Skin of body (tissue), 2 donors: ENCODE results near the gene CTNNA2. TPM values are rescaled to one million over a fixed set of nuclear protein-coding genes. Genes with fewer than 3 reads are reported as not detected.
"Not testable (repeated sequence)": the region's sequence is repeated elsewhere in the genome, so short reads cannot be mapped to it uniquely, and the experiment has no call there.

ENCODE experiments used
- DNase-seq: peaks from one replicate; lab custom pipeline; 2025; lab: John Stamatoyannopoulos, UW
- total RNA-seq: library from RNA; depleted of rRNA; stranded (reverse); fragments of >200 nt; gene quantifications from one replicate; pipeline ENCODE4 v1.2.3, GENCODE V29; 2014

The CTNNA2 gene
- total RNA-seq, 1 donor from 2014 or later: 0.49 TPM

DNA sequence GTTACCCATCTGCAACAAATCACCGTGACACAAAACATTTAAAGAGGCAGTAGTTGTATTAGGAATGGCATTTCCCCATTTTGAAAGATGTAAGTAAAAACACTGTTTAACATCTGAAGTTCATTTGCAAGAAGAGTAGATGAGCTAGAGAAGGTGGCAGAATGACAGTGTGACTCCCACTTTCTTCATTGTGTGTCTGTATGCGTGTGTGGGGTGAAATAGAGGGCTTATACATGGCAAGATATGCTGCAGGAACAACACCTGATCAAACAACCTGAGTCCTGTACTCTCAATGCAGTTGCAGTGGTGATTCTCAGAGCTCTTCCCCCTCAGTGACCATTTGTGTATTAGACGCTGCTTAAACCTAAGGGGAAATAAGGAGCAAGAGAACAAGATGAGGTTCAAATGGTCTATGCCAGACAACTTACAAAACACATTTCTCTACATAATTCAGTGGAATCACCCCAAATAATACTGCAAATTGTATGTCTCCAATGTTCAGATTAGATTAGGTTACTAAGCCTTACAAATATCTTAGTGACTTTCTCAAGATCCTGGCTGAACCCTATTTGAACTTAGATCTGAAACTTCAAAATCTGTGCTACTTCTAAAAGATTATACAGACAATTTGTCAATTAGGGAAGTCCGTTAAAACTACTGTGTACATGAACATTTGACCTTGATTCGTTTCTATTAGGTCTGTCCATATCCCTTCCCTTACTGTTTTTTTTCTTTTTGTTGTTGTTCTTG is 561.6 kb downstream of the CTNNA2 start:
- DNase-seq: no peak

DNA sequence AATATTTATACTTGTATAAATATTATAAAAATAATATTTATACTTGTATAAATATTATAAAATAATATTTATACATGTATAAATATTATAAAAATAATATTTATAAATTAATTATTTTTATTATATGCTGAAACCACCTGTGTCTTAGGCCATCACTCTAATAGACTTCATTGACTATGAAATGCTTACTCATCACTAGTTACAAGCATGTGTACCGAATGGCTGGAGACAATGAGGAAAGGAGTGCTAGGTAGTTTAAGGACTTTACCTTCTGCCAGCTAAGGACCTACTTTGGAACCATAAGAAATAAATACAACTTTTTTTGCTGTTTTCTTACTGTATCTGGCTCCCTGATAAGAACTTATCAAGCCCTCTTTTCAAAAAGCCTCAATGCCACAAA is 562.9 kb downstream of the CTNNA2 start:
- DNase-seq: no peak

DNA sequence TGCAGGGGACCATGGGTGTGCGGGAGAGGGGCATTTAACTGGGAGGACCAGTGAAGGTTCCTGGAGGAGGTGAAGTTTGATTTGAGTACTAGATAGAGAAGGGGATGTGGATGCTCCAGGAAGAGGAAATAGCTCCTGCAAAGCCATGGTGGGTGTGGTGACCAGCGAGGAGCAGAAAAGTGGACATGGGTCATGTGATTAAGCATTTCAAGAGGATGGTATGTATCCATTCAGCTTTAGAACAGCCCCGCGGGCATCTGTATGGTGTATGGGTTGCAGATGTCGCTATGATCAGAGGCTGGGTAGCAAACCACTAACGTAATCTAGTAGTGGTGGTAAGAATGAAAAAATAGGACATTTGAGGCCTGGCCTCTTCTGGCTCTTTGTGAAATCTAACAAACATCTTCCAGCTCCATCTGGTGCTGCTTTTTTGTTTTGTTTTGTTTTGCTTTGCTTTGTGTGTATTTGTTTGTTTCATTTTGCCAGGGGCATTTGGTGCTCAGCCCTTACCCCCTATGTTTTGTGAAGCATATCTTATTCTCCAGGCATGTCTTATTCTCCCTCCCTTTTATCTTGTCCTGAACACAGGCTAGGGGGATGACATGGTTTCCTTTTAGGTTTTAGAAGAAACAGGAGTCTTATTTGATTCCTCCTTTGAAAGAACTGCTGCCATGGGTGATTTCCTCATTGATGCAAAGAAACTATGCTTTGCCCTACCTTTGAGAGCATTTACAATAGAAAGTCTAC is 565.6 kb downstream of the CTNNA2 start:
- no peak for DNase-seq

DNA sequence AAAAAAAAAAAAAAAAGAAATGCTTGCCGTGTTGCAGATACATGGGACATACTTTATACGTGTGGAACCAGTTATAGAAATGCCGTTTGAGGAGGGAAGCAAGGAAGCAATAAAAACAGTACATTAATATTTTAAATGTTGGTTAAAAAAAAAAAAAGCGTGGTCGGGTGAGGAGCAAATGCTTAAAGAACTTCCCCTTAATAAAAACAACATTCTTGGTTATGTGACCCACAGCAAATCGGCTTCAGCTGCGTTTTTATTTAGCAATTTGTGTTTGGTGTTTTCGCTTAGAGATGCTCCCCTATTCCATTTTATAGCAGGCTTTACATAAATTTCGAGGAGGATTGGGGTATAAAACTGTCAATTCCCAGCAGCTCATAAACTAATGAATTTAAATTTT is 568.1 kb downstream of the CTNNA2 start:
- no peak for DNase-seq

DNA sequence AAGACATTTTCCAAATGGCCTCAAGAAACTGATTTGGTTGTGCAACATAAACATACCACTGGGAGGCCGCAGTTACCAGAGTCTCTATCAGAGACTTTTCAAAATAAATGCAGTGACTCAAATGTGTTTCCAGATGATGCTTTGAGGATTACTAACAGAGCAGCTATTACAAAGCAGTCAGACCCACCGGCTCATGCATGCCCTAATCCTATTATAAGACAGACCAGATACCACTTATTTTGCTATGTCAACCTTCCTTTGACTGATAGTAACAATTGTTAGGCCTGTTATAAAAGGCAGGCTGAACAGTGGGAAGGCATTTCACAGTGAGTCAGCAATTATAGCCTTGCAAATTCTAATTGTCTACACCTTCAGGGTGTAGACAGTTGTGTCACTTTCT is 574.0 kb downstream of the CTNNA2 start:
- no peak for DNase-seq

DNA sequence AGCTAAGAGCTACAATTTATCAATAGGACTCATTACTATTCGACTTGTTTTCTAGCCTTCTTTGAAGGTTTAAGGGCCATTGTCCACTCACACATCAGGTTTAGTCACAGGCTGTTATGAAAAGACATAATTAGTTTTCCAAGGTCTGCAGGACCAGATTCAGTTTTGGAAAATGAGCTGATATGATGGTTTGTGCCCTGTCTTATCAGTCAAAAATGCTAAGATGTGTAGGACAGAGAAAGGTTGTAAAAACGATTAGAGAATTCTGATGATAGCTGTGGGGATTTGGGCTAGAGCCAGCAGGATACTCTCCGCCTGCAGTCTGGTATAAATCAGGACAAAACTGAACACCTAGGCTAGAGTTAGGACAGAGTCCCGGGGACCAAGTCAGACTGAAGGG is 578.4 kb downstream of the CTNNA2 start:
- DNase-seq: no peak

DNA sequence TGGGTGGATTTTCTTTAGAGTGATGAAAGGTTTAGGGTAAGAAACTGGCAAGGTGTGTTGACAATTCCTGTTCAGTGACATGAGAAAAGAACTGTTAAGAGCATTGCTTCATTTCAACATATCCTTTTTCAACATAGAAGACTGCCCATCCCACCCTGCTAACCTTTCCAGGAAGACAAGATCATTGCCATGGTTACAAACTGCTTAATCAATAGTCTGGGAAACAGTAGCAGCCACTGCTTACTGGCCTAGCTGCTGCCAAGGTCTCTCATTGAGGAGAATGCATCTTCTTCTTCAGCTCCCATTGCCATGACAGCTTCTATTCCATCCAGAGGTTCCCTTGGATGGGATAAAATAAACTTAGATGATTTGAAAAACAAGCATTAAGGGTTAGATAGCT is 579.6 kb downstream of the CTNNA2 start:
- DNase-seq: no peak

DNA sequence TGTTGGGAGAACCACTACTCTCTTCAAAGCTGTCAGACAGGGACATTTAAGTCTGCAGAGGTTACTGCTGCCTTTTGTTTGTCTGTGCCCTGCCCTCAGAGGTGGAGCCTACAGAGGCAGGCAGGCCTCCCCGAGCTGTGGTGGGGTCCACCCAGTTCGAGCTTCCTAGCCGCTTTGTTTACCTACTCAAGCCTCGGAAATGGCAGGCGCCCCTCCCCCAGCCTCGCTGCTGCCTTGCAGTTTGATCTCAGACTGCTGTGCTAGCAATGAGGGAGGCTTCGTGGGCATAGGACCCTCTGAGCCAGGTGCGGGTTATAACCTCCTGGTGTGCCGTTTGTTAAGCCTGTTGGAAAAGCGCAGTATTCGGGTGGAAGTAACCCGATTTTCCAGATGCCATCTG is 585.7 kb downstream of the CTNNA2 start:
- not testable (repeated sequence) for DNase-seq

DNA sequence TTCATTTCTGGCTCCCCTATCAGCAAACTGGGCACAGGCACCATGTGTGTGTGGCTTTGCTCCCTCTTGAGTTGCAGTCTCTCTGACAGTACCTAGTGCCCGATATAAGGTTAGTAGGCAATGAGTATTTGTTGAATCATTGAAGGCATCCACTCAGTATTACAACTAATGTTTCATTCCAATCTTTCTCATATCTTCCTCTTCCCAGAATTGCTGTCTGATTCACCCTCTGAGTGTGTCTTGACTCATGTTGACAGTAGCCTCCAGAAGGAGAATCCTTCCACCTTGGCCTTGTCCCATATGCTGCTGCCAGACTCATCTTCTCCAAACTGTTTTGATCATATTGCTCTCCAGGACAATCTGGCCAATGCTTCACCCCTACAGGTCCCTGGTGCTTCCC is 589.2 kb downstream of the CTNNA2 start:
- DNase-seq: no peak

DNA sequence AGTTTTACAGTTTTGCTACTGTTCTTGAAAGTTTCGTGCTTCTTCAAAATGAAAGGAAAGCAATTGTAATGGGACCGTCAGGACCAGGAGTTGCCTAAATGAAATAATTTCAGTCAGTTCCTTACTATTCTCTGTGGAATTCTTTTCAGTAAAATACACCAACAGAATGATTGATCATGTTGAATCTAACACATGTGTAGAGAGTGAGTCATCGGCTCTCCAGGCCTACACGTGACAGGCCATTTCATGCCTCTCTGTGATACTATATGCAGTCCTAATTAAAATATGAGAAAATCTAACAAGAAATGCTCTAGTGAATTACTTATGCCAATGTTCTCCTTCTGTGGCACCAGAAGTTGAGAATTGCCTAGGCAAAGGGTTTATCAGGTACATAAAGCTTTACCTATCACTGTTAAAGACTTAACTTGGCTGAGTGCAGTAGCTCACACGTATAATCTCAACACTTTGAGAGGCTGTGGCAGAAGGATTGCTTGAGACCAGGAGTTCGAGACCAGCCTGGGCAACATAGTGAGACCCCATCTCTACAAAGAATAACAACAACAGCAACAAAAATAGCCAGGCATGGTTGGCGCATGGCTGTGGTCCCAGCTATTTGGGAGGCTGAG is 592.3 kb downstream of the CTNNA2 start:
- DNase-seq: no peak

DNA sequence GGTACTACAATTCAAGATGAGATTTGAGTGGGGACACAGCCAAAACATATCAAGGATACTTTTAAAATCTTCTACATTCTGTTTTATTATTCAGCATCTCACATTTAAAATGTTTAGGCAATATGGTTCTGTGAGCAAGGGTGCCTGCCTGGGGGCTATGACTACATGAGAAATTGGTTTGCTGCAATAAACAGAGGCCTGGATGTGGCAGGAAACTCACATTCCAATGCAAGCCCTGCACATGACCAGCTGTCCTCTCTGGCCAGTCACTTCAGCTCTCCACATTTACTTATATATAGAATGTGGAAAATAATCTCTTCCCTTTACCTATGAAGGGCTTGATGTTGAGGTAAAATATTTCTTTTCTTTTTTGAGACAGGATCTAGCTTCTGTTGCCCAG is 598.3 kb downstream of the CTNNA2 start:
- DNase-seq: no peak

DNA sequence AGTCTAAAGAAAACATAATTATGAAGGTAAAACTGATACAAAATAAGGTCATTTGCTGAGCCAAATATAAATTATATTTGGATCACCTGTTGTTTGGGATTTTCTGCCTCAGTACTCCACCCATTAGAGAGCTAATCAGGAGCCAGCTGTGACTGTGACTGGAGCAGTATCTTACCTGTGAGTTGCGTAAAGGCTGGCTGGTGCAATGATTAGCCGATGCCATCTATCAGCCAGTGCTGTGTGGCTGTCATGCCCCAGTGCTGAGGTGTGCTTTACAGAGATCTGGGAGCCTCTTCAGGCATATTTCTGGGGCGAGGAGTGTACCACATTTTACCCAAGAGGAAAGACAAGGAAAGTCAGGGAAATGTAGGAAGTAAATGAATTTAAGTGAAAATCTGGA is 599.9 kb downstream of the CTNNA2 start:
- no peak for DNase-seq

DNA sequence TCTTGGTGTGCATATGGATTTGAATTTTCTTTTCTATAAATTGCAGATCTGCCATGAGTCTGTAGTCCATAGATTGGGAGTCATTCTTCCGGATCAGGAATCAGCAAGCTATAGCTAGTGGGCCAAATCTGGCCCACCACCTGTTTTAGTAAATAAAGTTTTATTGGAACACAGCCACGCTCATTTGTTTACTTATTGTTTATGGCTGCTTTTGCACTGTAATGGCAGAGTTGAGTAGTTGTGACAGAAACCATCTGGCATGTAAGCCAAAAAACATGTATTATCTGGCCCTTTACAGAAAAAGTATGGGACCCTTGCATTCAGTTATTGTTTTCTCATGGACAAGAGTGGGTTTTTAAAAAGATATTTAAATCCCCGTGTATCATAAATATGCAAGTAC is 600.5 kb downstream of the CTNNA2 start:
- DNase-seq: no peak

DNA sequence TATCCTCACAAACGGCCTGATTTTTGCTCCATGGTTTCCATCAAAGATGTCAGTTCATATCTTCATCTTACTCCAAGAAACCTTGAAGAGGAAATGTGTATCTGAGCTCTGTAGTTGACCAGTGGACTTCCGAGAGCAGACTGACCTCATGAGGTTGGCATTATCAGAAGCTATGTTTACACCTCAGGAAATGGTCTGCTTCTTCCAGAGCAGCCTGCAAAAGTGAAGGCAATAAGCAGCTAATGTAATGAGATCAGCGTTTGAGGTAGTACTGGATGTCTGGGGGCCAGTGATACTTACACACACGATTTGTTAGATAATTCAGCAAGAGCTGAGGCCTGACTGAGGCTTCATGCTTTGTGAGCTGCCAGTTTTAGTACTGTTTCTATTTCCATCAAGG is 602.0 kb downstream of the CTNNA2 start:
- no peak for DNase-seq

DNA sequence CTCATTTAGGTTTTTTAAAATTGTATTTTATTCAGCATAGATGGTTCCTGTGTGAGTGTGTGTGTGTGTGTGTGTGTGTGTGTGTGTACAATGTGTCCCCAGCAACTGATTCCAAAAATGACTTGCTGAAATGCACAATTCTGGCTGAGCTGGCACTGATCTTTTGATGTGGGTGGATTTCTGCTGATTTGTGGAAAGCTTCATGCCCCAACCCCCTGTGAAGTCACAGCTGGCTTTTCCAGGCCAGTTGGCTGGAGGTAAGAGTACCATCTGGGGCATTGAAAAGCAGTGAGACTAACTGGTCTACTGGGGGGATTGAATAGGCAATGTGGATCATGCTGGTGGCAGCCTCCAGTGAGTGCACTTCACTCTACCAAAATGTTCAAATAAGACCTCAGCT is 604.5 kb downstream of the CTNNA2 start:
- DNase-seq: no peak

DNA sequence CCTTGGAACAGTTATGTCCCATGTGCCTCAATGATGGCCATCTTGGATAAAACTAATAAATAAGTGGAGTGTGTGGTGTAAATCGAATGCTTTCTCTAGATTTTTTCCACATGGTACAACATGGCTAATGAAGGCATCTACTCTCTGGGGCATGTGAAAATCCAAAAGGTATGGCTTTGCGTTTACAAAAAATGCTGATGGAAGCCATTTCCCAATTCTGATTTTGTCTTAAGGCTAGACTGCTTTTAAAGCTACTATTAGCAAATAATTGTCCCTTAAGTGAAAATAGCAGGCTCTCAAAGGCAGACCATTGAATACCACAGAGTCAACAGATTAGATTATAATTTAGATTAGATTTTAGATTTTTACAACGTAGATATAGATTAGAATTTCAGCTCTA is 608.0 kb downstream of the CTNNA2 start:
- no peak for DNase-seq

DNA sequence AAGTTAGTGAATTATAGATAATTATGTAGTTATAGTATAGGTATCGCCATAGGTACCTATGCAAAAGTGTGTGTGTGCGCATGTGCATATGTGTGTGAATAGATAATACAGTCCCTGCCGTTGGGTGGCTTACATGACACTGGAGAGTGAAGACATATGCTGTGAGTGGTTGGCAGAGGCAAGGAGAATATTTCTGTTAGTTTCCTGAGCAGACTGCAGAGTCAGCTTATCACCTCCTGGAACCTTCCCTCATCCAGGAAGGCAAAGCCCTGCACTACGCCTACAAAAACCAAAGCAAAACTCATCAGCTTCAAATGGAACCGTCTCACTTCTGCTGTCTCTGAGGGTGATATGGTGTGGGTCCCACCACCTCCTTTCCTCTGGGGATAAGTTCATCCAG is 609.8 kb downstream of the CTNNA2 start:
- no peak for DNase-seq

DNA sequence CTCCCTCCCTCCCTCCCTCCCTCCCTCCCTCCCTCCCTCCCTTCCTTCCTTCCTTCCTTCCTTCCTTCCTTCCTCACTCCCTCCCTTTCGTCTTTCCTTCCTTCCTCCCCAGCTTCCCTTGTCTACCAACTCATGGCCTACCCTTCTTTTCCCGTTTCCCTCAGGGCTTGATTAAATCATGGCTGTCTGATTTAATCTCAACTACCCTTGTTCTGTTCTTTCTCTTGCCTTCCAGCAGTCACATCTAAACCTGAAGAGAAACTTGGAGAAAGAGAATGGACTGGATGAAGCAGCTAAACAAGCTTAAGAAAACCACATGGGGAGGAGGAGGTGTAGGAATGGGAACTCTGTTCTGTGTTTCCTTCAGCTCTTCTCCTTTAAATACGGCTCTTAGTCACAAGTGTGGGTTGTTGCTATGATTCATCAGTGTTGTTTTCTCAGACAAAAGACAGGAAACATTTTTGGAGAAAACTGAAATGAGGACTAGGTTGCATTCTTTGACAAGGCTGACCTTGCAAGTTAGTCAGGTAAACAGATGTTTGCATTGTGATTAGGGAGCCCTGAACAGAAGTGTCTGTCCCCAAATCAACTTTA is 613.8 kb downstream of the CTNNA2 start:
- DNase-seq: no peak

DNA sequence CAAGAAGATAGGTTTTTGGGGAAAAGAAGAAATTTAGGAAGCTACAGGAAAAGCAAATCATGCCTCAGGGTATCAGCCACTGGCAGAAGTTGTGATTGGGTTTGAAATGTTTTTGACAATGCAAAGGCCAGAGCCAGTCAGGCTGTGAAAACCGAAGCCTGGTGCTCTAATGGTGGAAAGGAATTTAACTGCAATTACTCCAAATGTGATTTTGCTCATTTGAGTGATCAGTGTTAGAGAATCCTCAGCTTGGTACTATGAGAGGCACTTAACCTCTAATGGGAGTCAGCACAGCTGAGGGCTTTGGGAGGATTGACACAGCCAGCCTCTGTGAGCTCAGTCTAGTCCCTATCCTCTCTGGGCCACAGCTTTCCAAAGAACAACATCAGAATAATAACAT is 615.2 kb downstream of the CTNNA2 start:
- no peak for DNase-seq

DNA sequence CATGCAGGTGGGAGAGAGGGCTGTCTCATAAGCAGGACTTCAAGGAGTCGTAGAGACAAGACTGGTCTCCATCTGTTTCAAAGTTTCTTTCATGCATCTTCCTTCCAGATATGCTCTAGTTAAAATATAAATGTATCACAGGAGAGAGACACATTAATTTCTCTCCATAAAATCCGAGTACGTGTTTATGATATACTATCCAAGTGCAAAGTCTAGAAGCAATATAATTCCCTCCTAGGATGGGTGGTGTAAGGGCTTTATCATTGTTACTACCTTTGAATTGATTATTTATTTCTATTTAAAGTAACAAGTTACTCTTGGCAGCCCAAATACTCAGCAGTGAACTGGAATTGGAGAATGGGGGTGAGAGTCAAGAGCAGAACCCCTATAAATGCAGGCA is 619.4 kb downstream of the CTNNA2 start:
- no peak for DNase-seq

DNA sequence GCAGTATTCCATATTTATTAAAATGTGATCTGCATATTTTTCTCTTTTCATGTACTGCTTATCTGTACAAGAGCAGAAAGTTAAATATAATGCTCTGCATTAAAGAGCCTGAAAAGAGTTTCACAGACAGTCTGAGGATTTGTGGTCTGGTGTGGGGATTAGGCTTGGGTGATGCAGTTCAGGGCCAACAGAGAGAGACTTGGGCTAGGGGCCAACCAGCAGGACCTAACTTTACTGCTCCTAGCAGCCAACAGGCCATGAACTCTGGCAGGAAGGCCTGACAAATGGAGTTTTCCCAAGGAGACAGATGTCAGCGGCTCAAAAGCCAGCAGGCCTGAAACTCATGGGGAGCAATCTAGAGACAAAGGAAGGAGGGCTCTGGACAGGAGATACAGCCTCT is 622.1 kb downstream of the CTNNA2 start:
- no peak for DNase-seq

DNA sequence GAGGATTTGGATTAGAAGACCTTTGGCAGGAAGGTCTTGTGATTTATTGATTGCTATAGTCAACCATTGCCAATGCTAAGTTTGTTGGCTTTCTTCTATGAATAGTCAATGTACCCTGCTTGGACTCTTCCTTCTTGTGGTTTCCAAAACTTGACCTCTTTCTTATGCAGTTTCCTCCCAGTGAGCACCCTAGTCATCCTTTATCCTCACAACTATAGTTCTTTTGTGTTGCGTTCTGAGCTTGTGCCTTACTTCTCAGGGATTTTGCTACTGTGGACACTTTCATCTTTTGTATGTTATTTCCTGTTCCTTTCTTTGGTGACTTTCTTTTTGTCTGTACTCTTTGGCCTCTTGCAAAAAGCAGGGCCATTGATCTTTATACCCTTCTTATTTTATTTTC is 623.5 kb downstream of the CTNNA2 start:
- no peak for DNase-seq
